Measurements from ENCODE around the gene DVL2.
A peak's percentile ranks its signal among the peaks of the same experiment; 100 is the strongest.

Gene DVL2

GRCh38 chr17:7234083-7234951 is at the start of gene DVL2:
TSS of gene DVL2 (minus strand) at chr17:7234517. CDS start at chr17:7234262, 255 bp downstream.
- peak; percentile 88 to 92 for DNase-seq (ENCODE audit: low read depth in 1 of 2, low spot score in 1 of 2)

GRCh38 chr17:7283471-7284216 is 49.3 kb upstream of the DVL2 start:
- no peak for DNase-seq (ENCODE audit: low read depth in 1 of 2, low spot score in 1 of 2)

- no peak for DNase-seq (ENCODE audit: low read depth in 1 of 2, low spot score in 1 of 2)
Measured at GRCh38 chr17:7282752-7283321, 48.5 kb upstream of the DVL2 start.

GRCh38 chr17:7281953-7282751 is 47.8 kb upstream of the DVL2 start:
- no peak for DNase-seq (ENCODE audit: low read depth in 1 of 2, low spot score in 1 of 2)

- peak; percentile 73 to 88 for DNase-seq (ENCODE audit: low read depth in 1 of 2, low spot score in 1 of 2)
Measured at GRCh38 chr17:7281074-7281952, 47.0 kb upstream of the DVL2 start, which contains the start of gene SLC2A4. TSS of gene SLC2A4 (plus strand) at chr17:7281718. CDS start at chr17:7281935, 217 bp downstream.

- DNase-seq (ENCODE audit: low read depth in 1 of 2, low spot score in 1 of 2), result peak; percentile 79 to 82
Measured at GRCh38 chr17:7280519-7281073, 46.3 kb upstream of the DVL2 start.

- no peak for DNase-seq (ENCODE audit: low read depth in 1 of 2, low spot score in 1 of 2)
Measured at GRCh38 chr17:7279448-7279847, 45.1 kb upstream of the DVL2 start.

GRCh38 chr17:7266784-7267183 is 32.5 kb upstream of the DVL2 start:
- DNase-seq (ENCODE audit: low read depth in 1 of 2, low spot score in 1 of 2), result no peak

- DNase-seq (ENCODE audit: low read depth in 1 of 2, low spot score in 1 of 2), result no peak
Measured at GRCh38 chr17:7263801-7264078, 29.4 kb upstream of the DVL2 start.

GRCh38 chr17:7262935-7263800 is 28.9 kb upstream of the DVL2 start:
- DNase-seq (ENCODE audit: low read depth in 1 of 2, low spot score in 1 of 2), result no peak

GRCh38 chr17:7262192-7262934 is 28.0 kb upstream of the DVL2 start, which contains the start of gene CLDN7:
TSS of gene CLDN7 (minus strand) at chr17:7262478. CDS start at chr17:7262043, 435 bp downstream.
- no peak for DNase-seq (ENCODE audit: low read depth in 1 of 2, low spot score in 1 of 2)

GRCh38 chr17:7261379-7262191 is 27.3 kb upstream of the DVL2 start:
- DNase-seq (ENCODE audit: low read depth in 1 of 2, low spot score in 1 of 2), result no peak

GRCh38 chr17:7260651-7261378 is 26.5 kb upstream of the DVL2 start:
- DNase-seq (ENCODE audit: low read depth in 1 of 2, low spot score in 1 of 2), result no peak

GRCh38 chr17:7260151-7260550 is 25.8 kb upstream of the DVL2 start:
- no peak for DNase-seq (ENCODE audit: low read depth in 1 of 2, low spot score in 1 of 2)

- DNase-seq (ENCODE audit: low read depth in 1 of 2, low spot score in 1 of 2), result no peak
Measured at GRCh38 chr17:7259555-7259889, 25.2 kb upstream of the DVL2 start.

- DNase-seq (ENCODE audit: low read depth in 1 of 2, low spot score in 1 of 2), result no peak
Measured at GRCh38 chr17:7258731-7259554, 24.6 kb upstream of the DVL2 start.
